Naive thymus-derived CD4-positive, alpha-beta T cell (primary cell): ENCODE results near the gene SPEG. TPM values are rescaled to one million over a fixed set of nuclear protein-coding genes. Genes with fewer than 3 reads are reported as not detected.

Experiments used
- ATAC-seq: fragments of 150-1000 bp; cut with Tn5 transposase; 2 replicates; pipeline ENCODE4 v1.10.0; 2021; ENCODE audit warnings: mild to moderate bottlenecking, moderate library complexity
- CTCF ChIA-PET: fragments of 350-600 bp; sonication (Branson Sonifier 250); formaldehyde crosslinking; loops from one replicate; lab custom pipeline; 2021; ENCODE audit warnings: antibody characterized with exemption; lab: Charles Lee
- POLR2A ChIA-PET: fragments of 350-600 bp; sonication (Branson Sonifier 250); formaldehyde crosslinking; loops from one replicate; lab custom pipeline; 2021; ENCODE audit warnings: antibody characterized with exemption, inconsistent platforms; lab: Charles Lee
- DNase-seq, 9 donors: peaks; one replicate each; pipeline versions ENCODE4 v3.0.0 to v3.0.0-alpha.2; 2020 to 2022; ENCODE audit warnings: mixed read lengths in 1 of 9
- H3K27ac ChIP-seq: one replicate; pipeline ENCODE4 v1.7.0; 2013; ENCODE audit warnings: mild to moderate bottlenecking, low read depth, low read length, moderate library complexity
- H3K27me3 ChIP-seq, 2 donors: one replicate each; pipeline ENCODE4 v1.7.0; 2013; ENCODE audit warnings: low read length in 2 of 2, mild to moderate bottlenecking in 2 of 2, moderate library complexity in 2 of 2; ENCODE audit not compliant: control insufficient read depth in 2 of 2, insufficient read depth in 2 of 2
- H3K36me3 ChIP-seq, 3 experiments: 1 replicate in 2 of 3; 2 replicates in 1 of 3; pipeline ENCODE4 v1.7.0; 2013; ENCODE audit warnings: low read length in 3 of 3, mild to moderate bottlenecking in 3 of 3, moderate library complexity in 1 of 3; ENCODE audit not compliant: insufficient read depth in 3 of 3, control insufficient read depth in 2 of 3
- H3K4me1 ChIP-seq, 2 donors: one replicate each; pipeline ENCODE4 v1.7.0; 2013; ENCODE audit warnings: low read length in 2 of 2, mild to moderate bottlenecking in 2 of 2, moderate library complexity in 1 of 2; ENCODE audit not compliant: control insufficient read depth in 2 of 2, insufficient read depth in 2 of 2
- H3K4me3 ChIP-seq: 2 replicates; pipeline ENCODE4 v1.7.0; 2013; ENCODE audit warnings: mild to moderate bottlenecking, low read length
- H3K9me3 ChIP-seq, 3 experiments: 1 replicate in 2 of 3; 2 replicates in 1 of 3; pipeline ENCODE4 v1.7.0; 2013; ENCODE audit warnings: low read length in 3 of 3; ENCODE audit not compliant: control insufficient read depth in 2 of 3
- H3K27ac Mint-ChIP-seq, 9 donors: one replicate each; pipeline ENCODE4 v1.8.0; 2020 to 2022; ENCODE audit warnings: mixed read lengths in 9 of 9, mild to moderate bottlenecking in 8 of 9, moderate library complexity in 5 of 9, inconsistent platforms in 2 of 9
- H3K27me3 Mint-ChIP-seq, 5 donors: one replicate each; pipeline ENCODE4 v1.8.0; 2021 to 2022; ENCODE audit warnings: mixed read lengths in 5 of 5, mild to moderate bottlenecking in 1 of 5
- H3K36me3 Mint-ChIP-seq, 5 donors: one replicate each; pipeline ENCODE4 v1.8.0; 2020 to 2022; ENCODE audit warnings: mixed read lengths in 5 of 5, mild to moderate bottlenecking in 3 of 5, inconsistent platforms in 1 of 5
- H3K4me1 Mint-ChIP-seq, 7 donors: one replicate each; pipeline ENCODE4 v1.8.0; 2020 to 2022; ENCODE audit warnings: mixed read lengths in 7 of 7, mild to moderate bottlenecking in 3 of 7, inconsistent platforms in 1 of 7
- H3K4me3 Mint-ChIP-seq, 10 donors: one replicate each; pipeline ENCODE4 v1.8.0; 2020 to 2022; ENCODE audit warnings: mild to moderate bottlenecking in 10 of 10, mixed read lengths in 10 of 10, moderate library complexity in 6 of 10, inconsistent platforms in 2 of 10
- H3K9me3 Mint-ChIP-seq, 11 donors: one replicate each; pipeline ENCODE4 v1.8.0; 2020 to 2022; ENCODE audit warnings: mixed read lengths in 11 of 11, mild to moderate bottlenecking in 4 of 11, inconsistent platforms in 1 of 11, moderate library complexity in 1 of 11
- intact Hi-C, 2 donors: fragments of 100-400 bp; cut with micrococcal nuclease; formaldehyde crosslinking; loops; one replicate each; pipeline ENCODE4 v1.15.1; 2023
- polyA plus RNA-seq, 2 donors: library from polyadenylated mRNA; unstranded; fragments of 300-500 nt; fragmentation: Illumina TruSeq; gene quantifications; one replicate each; pipeline ENCODE4 v1.2.3, GENCODE V29; 2021
- total RNA-seq, 6 experiments: library from RNA in 5 of 6; stranded (reverse) in 5 of 6; gene quantifications; 1 replicate in 5 of 6; 2 replicates in 1 of 6; pipeline ENCODE4 v1.2.3 and lab custom pipeline; 2021 to 2026

The SPEG gene
- total and polyA plus RNA-seq, 7 experiments from 2014 or later = 0.26 to 23.2 (median 11.8) TPM

DNA sequence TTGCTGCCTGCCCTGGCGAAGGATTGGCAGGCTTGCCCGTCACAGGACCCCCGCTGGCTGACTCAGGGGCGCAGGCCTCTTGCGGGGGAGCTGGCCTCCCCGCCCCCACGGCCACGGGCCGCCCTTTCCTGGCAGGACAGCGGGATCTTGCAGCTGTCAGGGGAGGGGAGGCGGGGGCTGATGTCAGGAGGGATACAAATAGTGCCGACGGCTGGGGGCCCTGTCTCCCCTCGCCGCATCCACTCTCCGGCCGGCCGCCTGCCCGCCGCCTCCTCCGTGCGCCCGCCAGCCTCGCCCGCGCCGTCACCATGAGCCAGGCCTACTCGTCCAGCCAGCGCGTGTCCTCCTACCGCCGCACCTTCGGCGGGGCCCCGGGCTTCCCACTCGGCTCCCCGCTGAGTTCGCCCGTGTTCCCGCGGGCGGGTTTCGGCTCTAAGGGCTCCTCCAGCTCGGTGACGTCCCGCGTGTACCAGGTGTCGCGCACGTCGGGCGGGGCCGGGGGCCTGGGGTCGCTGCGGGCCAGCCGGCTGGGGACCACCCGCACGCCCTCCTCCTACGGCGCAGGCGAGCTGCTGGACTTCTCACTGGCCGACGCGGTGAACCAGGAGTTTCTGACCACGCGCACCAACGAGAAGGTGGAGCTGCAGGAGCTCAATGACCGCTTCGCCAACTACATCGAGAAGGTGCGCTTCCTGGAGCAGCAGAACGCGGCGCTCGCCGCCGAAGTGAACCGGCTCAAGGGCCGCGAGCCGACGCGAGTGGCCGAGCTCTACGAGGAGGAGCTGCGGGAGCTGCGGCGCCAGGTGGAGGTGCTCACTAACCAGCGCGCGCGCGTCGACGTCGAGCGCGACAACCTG, 16.3 kb upstream of the SPEG start, which contains the start of gene DES:
Gene DES, plus strand, starts transcription at position 223 of the 857 bp plus-strand sequence. Its CDS starts 86 bp downstream, at position 309.
- Mint-ChIP-seq H3K27me3 (peaks cover 20 to 48% (median 33%) of the 10 kb centered on the region in 5 donors), H3K4me1 (peaks cover 0 to 5% (median 0%) of the 10 kb centered on the region in 7 donors), H3K4me3 (peak within 1 kb of the TSS in 2 of 10 donors; percentile 19 to 64), H3K27ac (no peak within 1 kb of the TSS), H3K36me3 (peaks cover 0 to under 1% (median 0%) of the 10 kb centered on the region in 5 donors), H3K9me3 (peaks cover 0 to 4% (median 0%) of the 10 kb centered on the region in 11 donors)
- Histone ChIP-seq H3K36me3 (no peaks in the 10 kb centered on the region), H3K4me1 (no peaks in the 10 kb centered on the region), H3K27me3 (peaks cover 0 to 4% of the 10 kb centered on the region in 2 donors), H3K9me3 (no peaks in the 10 kb centered on the region), H3K4me3 (no peak within 1 kb of the TSS), H3K27ac (no peak within 1 kb of the TSS)
- no peak for ATAC-seq
- intact Hi-C loops = no loop called here
- CTCF ChIA-PET = interaction anchor here (1.2 kb wide), 1 partner anchor 123 kb away, joined by 3 read pairs; no protein-coding TSS in a partner anchor
- POLR2A ChIA-PET = no interaction called here
- no peak for DNase-seq

DNA sequence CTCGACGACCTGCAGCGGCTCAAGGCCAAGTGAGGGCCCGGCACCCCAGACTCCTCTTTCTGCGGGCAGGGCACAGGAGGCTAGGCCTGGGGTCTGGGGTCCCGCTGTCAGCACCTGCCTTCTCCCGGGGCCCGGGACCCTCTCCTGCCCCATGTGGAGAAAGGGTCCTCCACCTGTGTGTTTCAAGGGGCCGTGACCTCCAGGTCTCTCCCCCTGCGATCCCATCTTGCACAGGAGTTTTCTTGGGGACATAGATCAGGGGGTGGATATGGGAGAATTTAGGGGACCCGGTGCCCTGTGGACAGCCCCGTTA, 15.7 kb upstream of the SPEG start:
- no peak for ATAC-seq
- CTCF ChIA-PET = interaction anchor here (1.2 kb wide), 1 partner anchor 124 kb away, joined by 3 read pairs; no protein-coding TSS in a partner anchor

DNA sequence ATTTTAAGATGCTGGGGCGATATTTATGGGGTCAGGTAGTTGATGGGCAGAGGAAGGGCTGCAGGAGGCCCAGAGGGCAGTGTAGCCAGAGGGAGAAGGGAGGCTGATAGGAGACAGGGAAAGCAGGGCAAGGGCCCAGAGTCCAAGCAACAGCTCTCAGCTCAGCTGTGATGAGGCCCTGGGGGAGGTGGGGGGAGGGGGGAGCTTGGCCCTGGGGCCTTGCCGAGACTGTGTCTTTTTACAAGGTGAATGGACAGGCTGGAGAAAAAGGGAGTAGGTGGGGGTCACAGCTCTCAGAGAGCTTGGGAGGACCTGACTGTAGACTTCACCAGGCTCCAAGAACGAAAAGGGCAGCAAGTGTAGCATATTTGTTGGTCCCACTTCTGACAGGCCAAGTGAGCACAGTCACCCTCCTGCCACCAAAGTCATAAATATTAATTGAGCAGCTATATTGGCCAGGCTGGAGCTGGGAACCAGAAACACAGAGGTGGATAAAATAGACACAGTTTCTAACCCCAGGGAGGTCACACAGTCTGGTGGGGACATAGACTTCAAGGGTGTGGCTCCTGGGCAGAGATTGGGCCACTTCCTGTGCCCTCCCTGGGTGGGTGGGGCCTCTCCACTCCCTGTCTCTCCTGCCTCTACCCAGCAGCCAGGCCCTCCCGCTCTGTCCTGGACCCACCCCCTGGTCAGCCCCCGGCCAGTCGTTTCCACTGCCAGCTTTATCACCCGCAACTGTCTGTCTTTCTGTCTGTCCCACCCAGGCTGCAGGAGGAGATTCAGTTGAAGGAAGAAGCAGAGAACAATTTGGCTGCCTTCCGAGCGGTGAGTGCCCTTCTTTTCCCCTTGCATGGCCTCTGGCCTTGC, 15.1 kb upstream of the SPEG start:
- H3K27ac Mint-ChIP-seq = no peak overlapping the region
- ChIA-PET POLR2A (no interaction called here), CTCF (interaction anchor here (1.2 kb wide), 1 partner anchor 124 kb away, joined by 3 read pairs; no protein-coding TSS in a partner anchor)
- DNase-seq (no peak), ATAC-seq (peak; percentile 49)
- H3K36me3 ChIP-seq = no peaks in the 10 kb centered on the region
- peaks cover 0 to 5% (median 0%) of the 10 kb centered on the region in 7 donors for H3K4me1 Mint-ChIP-seq
- peak overlapping the region in 2 of 10 donors; percentile 18 to 64 for H3K4me3 Mint-ChIP-seq
- peaks cover 14 to 43% (median 27%) of the 10 kb centered on the region in 5 donors for H3K27me3 Mint-ChIP-seq
- H3K4me3 ChIP-seq = no peak overlapping the region
- H3K9me3 ChIP-seq = no peaks in the 10 kb centered on the region
- peaks cover 0 to 4% of the 10 kb centered on the region in 2 donors for H3K27me3 ChIP-seq
- H3K9me3 Mint-ChIP-seq = peaks cover 0 to 2% (median 0%) of the 10 kb centered on the region in 11 donors
- H3K27ac ChIP-seq = no peak overlapping the region
- no peaks in the 10 kb centered on the region for H3K4me1 ChIP-seq
- intact Hi-C loops = no loop called here
- H3K36me3 Mint-ChIP-seq = no peaks in the 10 kb centered on the region

More for the DNA sequence above, 15.7 kb upstream of the SPEG start:
- POLR2A ChIA-PET = no interaction called here
- H3K27ac ChIP-seq = no peak overlapping the region
- H3K36me3 ChIP-seq = no peaks in the 10 kb centered on the region
- intact Hi-C loops = no loop called here
- Mint-ChIP-seq H3K27ac (no peak overlapping the region), H3K9me3 (peaks cover 0 to 2% (median 0%) of the 10 kb centered on the region in 11 donors), H3K27me3 (peaks cover 14 to 43% (median 27%) of the 10 kb centered on the region in 5 donors), H3K36me3 (no peaks in the 10 kb centered on the region), H3K4me1 (peaks cover 0 to 5% (median 0%) of the 10 kb centered on the region in 7 donors), H3K4me3 (peak overlapping the region in 2 of 10 donors; percentile 18 to 64)
- no peak overlapping the region for H3K4me3 ChIP-seq
- no peak for DNase-seq
- no peaks in the 10 kb centered on the region for H3K4me1 ChIP-seq
- H3K27me3 ChIP-seq = peaks cover 0 to 4% of the 10 kb centered on the region in 2 donors
- H3K9me3 ChIP-seq = no peaks in the 10 kb centered on the region

DNA sequence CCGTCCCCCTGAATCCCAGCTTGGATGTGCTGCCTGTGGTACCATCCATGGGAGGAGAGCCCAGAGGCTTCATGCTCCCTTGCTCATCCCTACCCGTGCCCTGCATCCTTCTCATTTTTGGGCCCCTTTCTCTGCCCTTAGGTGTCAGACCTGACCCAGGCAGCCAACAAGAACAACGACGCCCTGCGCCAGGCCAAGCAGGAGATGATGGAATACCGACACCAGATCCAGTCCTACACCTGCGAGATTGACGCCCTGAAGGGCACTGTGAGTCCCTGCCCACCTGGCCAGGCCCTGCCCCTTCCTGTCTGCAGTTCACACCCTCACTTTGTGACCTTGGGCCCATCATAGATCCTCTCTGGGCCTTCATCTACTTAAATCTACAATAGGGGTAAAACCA, 14.0 kb upstream of the SPEG start:
- Histone ChIP-seq H3K9me3 (no peaks in the 10 kb centered on the region), H3K4me3 (no peak overlapping the region), H3K27ac (no peak overlapping the region), H3K36me3 (no peaks in the 10 kb centered on the region), H3K27me3 (peaks cover 0 to 4% of the 10 kb centered on the region in 2 donors), H3K4me1 (no peaks in the 10 kb centered on the region)
- H3K4me1 Mint-ChIP-seq = peaks cover 0 to 5% (median 0%) of the 10 kb centered on the region in 7 donors
- H3K27ac Mint-ChIP-seq = no peak overlapping the region
- H3K36me3 Mint-ChIP-seq = no peaks in the 10 kb centered on the region
- POLR2A ChIA-PET = no interaction called here
- DNase-seq = no peak
- H3K27me3 Mint-ChIP-seq = peaks cover 9 to 36% (median 27%) of the 10 kb centered on the region in 5 donors
- CTCF ChIA-PET = no interaction called here
- H3K9me3 Mint-ChIP-seq = peaks cover 0 to 2% (median 0%) of the 10 kb centered on the region in 11 donors
- intact Hi-C loops = no loop called here
- H3K4me3 Mint-ChIP-seq = no peak overlapping the region
- ATAC-seq = no peak

DNA sequence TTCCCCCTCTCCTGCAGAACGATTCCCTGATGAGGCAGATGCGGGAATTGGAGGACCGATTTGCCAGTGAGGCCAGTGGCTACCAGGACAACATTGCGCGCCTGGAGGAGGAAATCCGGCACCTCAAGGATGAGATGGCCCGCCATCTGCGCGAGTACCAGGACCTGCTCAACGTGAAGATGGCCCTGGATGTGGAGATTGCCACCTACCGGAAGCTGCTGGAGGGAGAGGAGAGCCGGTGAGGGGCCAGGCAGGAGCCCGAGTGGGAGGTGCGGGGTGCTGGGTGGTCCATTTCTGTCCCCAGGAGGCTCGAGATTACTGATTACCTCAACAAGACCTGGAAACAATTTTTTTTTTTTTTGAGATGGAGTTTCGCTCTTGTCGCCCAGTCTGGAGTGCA, 13.3 kb upstream of the SPEG start:
- Mint-ChIP-seq H3K4me1 (peaks cover 0 to 5% (median 0%) of the 10 kb centered on the region in 7 donors), H3K36me3 (no peaks in the 10 kb centered on the region), H3K4me3 (no peak overlapping the region), H3K27ac (no peak overlapping the region), H3K9me3 (peaks cover 0 to 2% (median 0%) of the 10 kb centered on the region in 11 donors), H3K27me3 (peaks cover 9 to 43% (median 27%) of the 10 kb centered on the region in 5 donors)
- Histone ChIP-seq H3K36me3 (no peaks in the 10 kb centered on the region), H3K27ac (no peak overlapping the region), H3K9me3 (no peaks in the 10 kb centered on the region), H3K4me3 (no peak overlapping the region), H3K27me3 (peaks cover 0 to 4% of the 10 kb centered on the region in 2 donors), H3K4me1 (no peaks in the 10 kb centered on the region)
- DNase-seq (no peak), ATAC-seq (no peak)
- CTCF ChIA-PET = no interaction called here
- intact Hi-C loops = no loop called here
- POLR2A ChIA-PET = no interaction called here

DNA sequence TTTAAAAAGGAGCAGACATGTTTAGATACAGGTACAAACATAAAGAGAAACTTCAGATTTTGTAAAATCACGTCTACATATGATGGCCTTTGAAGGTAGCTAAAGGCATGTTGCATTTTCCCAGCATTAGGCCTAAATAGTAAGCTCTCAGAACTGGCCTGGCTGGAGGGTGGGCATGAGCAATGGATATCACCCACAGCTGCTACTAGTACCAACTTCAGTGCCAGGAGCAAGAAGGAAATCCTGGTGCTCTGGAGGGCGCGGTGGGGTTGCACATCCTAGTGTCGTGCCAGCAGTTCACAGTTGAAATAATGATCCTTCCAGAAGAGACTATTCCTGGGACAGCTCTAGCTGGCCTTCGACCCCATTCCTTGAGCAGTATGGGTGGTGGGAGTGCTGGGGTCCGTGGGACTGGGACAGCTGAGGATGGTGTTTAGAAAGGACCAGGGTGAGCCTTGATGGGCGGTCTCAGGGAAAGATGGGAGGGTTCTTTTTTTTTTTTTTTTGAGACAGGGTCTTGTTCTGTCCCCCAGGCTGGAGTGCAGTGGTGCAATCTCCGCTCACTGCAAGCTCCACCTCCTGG, 11.6 kb upstream of the SPEG start:
- peaks cover 9 to 47% (median 24%) of the 10 kb centered on the region in 5 donors for H3K27me3 Mint-ChIP-seq
- H3K27ac Mint-ChIP-seq = no peak overlapping the region
- POLR2A ChIA-PET = no interaction called here
- Histone ChIP-seq H3K9me3 (no peaks in the 10 kb centered on the region), H3K4me1 (no peaks in the 10 kb centered on the region), H3K27ac (no peak overlapping the region), H3K27me3 (peaks cover 0 to 4% of the 10 kb centered on the region in 2 donors), H3K4me3 (no peak overlapping the region), H3K36me3 (no peaks in the 10 kb centered on the region)
- H3K36me3 Mint-ChIP-seq = no peaks in the 10 kb centered on the region
- DNase-seq = no peak
- CTCF ChIA-PET = interaction anchor here (0.7 kb wide), 1 partner anchor 119 kb away, joined by 3 read pairs; no protein-coding TSS in a partner anchor
- peaks cover 0 to 5% (median 0%) of the 10 kb centered on the region in 7 donors for H3K4me1 Mint-ChIP-seq
- no peaks in the 10 kb centered on the region for H3K9me3 Mint-ChIP-seq
- no peak overlapping the region for H3K4me3 Mint-ChIP-seq
- intact Hi-C loops = no loop called here
- no peak for ATAC-seq
